ENCODE measurements around the gene ADGRG3.

Gene ADGRG3

DNA sequence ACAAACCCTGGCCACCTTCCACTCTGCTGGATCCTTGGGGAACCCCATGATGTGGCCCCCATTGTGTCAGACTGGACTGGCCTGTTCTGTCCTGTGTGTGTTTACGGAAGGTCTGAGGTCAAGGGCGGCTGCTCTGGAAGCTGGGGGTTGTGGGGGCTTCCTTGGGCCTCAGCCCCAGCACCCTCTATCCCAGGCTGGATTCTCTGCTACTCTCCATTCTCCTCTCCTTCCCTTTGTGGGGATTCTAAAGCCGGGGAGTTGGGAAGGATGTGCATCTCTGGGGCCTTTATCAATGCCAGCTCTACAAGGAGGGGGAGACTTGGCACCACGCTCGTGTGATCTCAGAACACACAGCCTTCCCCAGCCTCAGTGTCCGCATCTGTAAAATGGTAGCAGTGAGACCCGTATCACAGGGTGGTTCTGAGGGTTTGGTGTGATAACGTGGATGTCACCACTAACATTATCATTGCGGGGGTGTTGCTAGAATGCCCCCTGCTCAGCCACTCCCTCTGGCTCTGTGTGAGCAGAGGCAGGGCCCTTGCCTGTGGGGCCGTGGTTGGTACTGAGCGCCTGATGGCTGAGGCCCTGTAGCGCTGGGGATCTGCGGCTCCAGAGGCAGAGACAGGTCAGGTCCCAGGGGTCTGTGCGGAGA lies 21.6 kb upstream of the ADGRG3 start:
- no peak for DNase-seq

DNA sequence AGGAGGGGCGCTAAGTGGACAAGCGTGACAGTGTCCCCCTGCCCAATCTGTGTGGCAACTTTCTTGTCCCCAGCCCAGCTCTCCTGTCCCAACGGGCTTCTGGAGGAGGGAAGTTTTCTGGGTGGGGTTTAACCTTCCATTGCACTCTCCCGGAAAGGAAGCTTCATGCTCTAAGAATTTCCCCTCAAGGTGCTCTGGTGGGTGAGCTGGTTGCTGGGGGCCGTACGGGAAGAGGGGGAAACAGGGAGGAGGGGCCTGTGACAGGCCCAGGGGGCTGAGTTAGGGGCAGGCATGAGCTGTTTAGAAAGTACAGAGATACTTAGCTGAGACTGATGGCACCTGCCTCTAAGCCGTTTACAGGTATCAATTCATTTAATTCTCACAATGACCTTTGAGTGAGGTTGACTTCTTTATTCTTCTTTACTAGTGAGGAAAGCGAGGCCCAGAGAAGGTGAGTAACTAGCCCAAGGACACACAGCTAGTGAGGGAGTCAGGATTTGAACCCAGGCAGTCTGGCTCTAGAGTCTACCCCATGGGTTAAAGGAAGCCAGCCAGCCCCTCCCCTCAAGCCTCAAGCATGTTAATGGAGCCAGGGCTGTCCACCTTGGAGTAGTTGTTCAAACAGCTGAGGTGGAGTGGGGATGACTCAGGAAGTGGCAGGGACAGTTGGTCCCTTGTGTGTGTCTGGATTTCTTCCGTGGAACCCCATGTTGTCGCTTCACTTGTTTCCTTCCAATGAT lies 20.8 kb upstream of the ADGRG3 start:
- no peak for DNase-seq

DNA sequence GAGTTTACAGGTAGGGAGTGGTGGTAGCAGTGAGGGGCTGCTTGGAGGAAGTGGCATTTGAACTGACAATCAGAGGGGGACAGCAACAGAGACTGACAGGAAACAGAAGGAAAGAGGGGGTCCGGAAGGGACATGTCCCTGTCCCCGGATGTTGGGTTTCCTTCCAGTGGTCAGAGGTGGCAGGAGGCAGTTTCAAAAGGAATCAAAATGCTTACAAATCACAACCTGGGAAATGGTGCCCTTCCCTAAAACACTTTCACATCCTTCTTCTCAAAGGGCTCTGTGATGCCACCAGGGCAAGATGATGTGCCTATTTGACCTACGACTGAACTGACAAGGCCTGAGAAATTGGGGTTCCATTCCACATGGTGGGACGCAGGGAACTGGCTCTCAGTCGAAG lies 20.0 kb upstream of the ADGRG3 start:
- no peak for DNase-seq

DNA sequence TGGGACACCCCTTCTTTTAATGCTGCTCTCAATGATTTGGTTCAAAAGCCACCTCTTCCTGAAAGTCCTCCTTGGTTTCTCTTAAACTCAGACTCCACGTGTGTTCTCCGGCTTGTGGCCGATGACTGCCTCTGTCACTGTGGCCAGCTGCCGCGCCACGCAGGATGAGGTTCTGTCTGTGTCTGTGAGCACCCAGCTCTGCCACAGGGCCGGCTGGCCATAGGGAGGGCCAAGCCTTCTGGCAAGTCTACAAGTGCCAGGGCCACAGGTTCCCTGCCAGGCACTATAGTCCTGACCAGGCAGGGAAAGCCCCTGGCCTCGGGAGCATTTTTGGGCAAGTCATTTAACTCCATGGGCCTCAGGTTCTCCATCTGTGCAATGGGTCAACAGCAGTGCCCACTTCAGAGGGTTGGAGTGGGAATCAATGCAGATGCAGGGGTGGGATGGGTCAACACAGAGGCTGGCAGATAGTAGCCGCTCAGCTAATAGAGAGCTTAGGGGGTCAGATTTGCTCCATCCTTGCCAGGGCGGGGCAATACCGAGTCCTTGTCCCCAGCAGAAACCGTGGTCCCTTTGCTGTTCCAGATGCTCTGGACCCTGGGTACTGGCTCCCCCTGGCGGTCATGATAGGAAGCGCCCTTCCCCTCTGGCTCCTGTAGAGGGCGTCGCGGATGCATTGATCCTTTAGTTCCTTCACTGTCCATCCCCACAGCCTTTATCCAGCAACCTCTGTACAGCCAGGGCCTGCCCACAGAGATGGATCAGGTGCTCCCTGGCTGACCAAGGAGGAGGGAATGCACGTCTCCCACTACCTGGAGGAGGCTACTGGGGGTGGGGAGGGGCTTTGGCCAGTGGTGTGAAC lies 19.3 kb upstream of the ADGRG3 start:
- peak; percentile 40 for DNase-seq

GRCh38 chr16:57649443-57649751 lies 18.7 kb upstream of the ADGRG3 start:
- no peak for DNase-seq

- no peak for DNase-seq
These were observed 18.3 kb upstream of the ADGRG3 start for GRCh38 chr16:57649846-57650245.

- DNase-seq: no peak
These were observed 16.5 kb upstream of the ADGRG3 start for GRCh38 chr16:57651344-57652333.

- no peak for DNase-seq
These were observed 15.2 kb upstream of the ADGRG3 start for GRCh38 chr16:57652695-57653471.

GRCh38 chr16:57653936-57654335 lies 14.2 kb upstream of the ADGRG3 start:
- no peak for DNase-seq

GRCh38 chr16:57656342-57656955 lies 11.7 kb upstream of the ADGRG3 start:
- no peak for DNase-seq

GRCh38 chr16:57657228-57657627 lies 10.9 kb upstream of the ADGRG3 start:
- no peak for DNase-seq

- no peak for DNase-seq
These were observed 9.8 kb upstream of the ADGRG3 start for GRCh38 chr16:57658130-57658877.

GRCh38 chr16:57658878-57659674 lies 9.0 kb upstream of the ADGRG3 start:
- no peak for DNase-seq

- no peak for DNase-seq
These were observed 7.2 kb upstream of the ADGRG3 start for GRCh38 chr16:57660715-57661463.

GRCh38 chr16:57661510-57661909 lies 6.6 kb upstream of the ADGRG3 start:
- no peak for DNase-seq

GRCh38 chr16:57661936-57662906 lies 5.9 kb upstream of the ADGRG3 start:
- DNase-seq: no peak

DNA sequence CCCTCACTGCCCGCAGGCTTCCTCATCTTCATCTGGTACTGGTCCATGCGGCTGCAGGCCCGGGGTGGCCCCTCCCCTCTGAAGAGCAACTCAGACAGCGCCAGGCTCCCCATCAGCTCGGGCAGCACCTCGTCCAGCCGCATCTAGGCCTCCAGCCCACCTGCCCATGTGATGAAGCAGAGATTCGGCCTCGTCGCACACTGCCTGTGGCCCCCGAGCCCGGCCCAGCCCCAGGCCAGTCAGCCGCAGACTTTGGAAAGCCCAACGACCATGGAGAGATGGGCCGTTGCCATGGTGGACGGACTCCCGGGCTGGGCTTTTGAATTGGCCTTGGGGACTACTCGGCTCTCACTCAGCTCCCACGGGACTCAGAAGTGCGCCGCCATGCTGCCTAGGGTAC lies 4.7 kb upstream of the ADGRG3 start:
- DNase-seq: no peak
